Kidney glomerular epithelial cell (primary cell): Measurements from ENCODE around the gene LRMDA.

ENCODE experiments used
- DNase-seq: peaks from one replicate; lab custom pipeline; 2025; lab: John Stamatoyannopoulos, UW

LRMDA gene

DNA sequence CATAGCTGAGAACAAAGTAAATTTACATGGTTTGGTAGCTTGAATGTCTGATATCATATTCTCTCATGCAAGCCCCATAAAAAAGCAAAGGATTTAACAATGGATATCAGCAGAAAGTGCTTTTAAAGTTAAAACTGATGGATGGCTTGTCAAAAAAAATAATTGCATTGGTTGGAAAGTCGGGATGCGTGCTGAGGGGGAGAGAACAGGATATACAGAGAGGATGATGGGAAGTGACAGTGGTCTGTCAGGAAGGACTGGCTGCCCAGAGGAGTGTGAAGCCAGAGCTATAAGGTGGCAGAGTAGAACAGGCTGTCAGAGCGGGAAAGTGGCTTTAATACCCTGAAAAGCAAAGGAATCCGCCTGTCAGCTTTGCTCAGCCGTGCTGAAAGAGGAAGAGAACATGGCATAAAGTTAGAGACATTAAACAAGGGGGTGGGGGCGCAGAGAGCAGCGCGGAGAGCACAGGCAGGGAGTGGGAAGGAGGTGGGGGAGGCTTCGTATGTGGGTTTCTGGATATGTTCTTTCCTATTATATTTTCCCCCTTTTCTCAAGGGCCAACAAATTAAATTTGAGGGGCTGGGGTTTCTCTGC lies 493.0 kb downstream of the LRMDA start:
- no peak for DNase-seq

GRCh38 chr10:75925999-75926398 lies 494.6 kb downstream of the LRMDA start:
- DNase-seq = no peak

- DNase-seq = peak; percentile 12
Observed at GRCh38 chr10:75926763-75927162, 495.3 kb downstream of the LRMDA start.

- DNase-seq = no peak
Observed at GRCh38 chr10:75928231-75928630, 496.8 kb downstream of the LRMDA start.

GRCh38 chr10:75929630-75930161 lies 498.3 kb downstream of the LRMDA start:
- no peak for DNase-seq

- no peak for DNase-seq
Observed at GRCh38 chr10:75932921-75933320, 501.5 kb downstream of the LRMDA start.

DNA sequence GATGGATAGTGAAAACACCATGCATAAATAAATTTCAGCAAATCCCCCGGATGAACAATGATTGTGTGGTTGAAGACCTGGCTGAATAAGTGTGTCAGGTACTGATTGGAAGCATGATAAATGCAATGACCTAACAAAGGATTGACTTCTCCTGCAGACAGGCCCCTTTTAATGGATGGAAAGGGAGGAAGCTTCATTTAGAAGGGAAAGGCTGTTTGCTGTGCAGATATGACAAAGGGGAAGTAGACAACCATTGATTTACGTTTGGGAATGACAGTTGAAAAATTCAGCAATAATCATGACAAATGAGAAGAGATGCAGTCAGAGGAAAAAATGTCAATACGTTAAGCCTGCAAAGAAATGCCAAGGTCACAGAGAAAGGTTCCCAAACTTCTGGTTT lies 503.8 kb downstream of the LRMDA start:
- no peak for DNase-seq

DNA sequence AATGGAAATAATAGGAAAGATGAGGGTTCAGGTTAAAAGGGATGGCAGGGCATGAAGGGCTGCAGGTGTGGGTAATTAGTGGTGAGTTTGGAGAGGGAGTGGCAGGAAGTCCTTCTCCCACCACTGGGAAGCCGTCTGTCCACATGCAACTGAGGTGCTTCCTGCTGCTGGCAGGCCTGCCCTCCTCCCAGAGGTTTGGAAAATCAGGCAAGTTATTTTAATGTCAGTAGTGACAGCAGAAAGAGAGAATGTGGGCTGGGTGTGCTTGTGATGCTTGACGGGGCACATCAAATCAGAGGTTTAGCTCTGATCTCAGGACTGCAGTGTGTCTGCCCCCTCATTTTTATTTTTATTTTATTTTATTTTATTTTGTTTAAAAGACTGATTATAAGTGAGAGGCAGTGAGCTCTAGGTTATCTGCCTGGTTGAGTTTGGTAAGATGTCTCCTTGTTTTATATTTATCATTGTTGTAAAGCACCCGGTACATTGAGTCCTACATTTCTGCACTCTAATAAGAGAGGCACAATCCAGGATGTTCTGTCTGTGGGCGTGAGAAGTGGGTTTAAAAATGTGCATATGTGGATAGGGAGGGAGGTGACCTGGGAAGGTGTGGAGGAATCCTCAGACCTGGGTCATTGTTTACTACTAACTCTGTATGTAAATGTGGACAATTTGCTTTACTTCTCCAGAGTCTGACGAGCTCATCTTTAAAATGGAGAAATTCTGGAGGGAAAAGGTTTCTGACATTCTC lies 504.4 kb downstream of the LRMDA start:
- DNase-seq = peak; percentile 28

DNA sequence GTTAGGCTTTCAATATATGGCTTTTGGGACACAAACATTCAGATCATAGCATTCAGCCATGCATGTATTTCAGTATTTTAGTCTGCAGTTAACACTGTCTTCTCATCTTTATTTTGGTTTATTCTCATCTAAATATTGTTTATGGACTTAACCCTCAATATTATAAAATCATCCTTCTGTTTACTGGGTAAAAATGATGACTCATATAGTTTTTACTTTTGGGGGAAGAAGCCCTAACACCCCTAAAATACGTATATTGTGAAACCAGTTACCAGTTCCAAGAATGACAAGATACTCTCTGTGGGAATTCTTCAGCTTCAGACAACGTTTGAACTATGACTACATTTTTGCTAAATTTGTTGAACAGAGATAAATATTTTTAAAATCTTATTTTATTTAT lies 505.4 kb downstream of the LRMDA start:
- DNase-seq = no peak

- no peak for DNase-seq
Observed at GRCh38 chr10:75937823-75938222, 506.4 kb downstream of the LRMDA start.

- DNase-seq = no peak
Observed at GRCh38 chr10:75938380-75939122, 507.1 kb downstream of the LRMDA start.

- DNase-seq = no peak
Observed at GRCh38 chr10:75939541-75939940, 508.1 kb downstream of the LRMDA start.

DNA sequence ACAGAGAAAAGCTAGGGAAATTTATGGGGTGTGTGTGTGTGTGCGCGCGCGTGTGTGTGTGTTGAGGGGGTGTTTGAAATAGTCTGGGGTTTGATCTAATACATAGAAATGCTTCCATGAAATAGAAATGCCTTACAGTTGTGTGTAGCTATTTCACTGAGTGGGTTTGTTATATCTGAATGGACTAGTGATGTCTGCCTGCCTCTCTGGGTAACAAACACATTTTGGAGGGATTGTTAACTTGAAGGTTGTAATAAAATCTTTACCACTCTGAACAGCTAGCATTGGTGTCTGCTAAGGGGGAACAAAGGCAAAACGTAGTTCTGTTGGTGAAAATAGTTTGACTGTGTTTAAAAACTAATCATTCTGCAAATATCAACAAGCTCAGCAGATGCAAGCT lies 509.3 kb downstream of the LRMDA start:
- DNase-seq = no peak

DNA sequence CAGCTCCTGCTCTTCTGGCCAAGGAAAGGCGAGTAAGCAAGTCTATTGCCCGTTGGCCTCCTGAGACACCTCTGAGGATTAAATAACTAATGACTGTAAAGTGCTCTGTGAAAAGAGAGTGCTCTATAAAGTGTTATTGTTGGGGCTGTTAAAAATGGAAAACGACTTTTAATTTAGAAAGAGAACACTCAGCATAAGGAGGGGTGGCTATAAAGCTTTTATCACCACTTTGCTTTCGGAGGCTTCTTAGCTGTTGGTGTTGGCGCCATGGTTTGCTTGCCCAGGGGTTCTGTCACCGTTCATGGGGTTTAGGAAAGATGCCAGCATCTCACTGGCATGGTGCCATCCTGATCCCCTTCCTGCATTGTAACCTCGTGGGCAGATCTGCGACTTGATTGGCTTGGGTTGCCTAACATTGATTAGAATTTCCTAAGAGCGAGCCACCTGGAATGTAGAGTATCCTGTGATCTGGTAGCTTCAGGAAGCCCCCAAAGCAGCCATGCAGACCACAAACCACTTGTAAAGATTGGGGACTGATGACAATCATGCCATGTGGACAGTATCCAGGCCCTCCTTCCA lies 509.9 kb downstream of the LRMDA start:
- no peak for DNase-seq

DNA sequence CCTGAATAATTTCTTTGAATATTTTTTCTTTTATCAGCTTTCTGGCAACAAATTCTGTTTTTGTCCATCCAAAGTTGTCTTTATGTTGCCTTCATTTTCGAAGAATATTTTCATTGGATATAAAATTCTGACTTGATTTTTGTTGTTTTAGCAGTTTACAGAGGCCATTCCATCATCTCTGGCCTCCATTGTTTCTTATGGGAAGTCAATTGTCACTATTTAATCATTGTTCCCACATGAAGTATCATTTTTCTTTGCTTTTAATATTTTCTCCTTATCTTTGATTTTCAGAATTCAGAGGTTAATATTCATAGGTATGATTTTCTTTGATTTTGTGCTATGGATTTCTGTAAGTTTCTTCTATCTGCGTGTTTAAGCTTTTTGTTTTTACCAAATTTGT lies 512.6 kb downstream of the LRMDA start:
- no peak for DNase-seq

DNA sequence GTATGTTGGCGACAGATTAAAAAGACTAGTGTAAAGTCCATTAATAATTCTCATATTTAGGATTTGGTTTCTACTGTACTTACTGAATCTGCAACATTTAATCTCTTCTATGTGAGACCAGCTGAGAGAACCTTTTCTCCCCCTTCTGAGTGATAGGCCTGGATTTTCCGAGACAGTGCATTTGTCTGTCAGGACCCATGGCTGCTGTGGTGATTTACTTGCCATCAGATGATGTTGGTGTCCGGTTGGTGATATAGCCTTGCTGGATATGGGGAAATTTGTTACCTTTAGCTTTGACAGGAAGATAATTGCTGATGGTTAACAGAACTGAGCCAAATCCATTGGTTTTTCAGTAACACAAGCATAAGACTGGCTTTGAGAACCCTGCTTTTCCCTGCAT lies 517.2 kb downstream of the LRMDA start:
- no peak for DNase-seq

- DNase-seq = no peak
Observed at GRCh38 chr10:75950307-75950706, 518.9 kb downstream of the LRMDA start.

- no peak for DNase-seq
Observed at GRCh38 chr10:75950997-75951589, 519.7 kb downstream of the LRMDA start.

DNA sequence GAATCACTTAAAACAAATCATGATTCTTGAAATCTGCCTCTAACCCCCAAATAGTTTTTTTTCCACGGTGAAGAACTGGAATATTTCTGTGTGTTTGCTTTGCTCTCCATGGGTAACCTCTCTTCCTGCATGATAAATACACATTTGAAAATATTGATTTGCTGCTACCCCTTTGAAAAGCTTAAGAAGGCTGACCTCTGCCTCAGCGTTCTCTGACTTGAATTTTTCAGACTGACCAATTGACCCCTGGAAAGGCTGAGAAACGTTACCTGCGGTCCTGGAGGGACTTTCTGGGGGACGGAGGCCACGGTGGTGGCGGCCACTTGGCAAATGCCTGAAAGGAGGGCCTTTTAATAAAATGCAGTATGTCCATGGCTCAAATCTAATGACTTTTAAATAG lies 520.2 kb downstream of the LRMDA start:
- no peak for DNase-seq

DNA sequence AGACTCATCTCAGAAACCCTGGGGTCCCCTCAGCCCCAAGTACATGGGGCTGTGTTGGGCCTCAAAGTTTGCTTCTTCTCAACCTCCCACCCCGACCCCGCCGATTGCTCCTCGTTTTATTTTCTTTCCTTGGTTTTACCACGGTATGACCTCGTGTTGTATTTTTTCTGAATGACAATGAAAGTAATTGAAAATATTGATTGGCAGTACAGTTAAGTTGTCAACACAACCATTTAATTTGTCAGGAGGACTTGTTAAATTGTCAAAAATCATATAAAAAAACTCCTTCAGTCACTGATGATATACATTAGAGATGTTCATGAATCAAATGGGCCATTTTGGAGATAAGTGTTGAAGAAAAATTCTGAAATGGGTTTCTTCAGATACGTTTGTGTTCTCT lies 520.7 kb downstream of the LRMDA start:
- no peak for DNase-seq

GRCh38 chr10:75954486-75954885 lies 523.1 kb downstream of the LRMDA start:
- no peak for DNase-seq

DNA sequence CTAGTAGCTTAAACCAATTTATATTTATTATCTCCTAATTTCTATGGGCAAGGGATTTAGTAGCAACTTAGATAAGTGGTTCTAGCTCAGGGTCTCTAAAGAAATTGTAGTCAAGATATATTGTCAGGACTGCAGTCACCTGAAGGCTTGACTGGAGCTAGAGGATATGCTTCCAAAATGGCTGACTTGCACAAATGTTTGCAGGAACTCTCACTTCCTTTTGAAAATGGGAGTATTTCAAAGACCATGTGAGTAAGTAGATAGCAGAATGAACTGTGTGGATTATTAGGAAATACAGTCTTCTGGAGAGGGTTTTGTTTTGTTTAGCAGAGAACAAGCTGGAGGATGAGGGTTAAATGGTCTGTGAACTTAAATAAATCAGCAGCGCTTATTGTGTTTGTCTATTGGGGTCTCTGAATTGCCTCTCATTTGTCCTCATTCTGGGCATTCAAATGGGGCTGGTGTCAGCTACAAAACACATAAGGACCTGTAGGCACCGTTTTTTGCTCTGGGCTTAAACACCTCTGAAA lies 524.6 kb downstream of the LRMDA start:
- no peak for DNase-seq
